Neural cell (in vitro differentiated cells): ENCODE measurements around the gene SNAI1. TPM values are rescaled to one million over a fixed set of nuclear protein-coding genes. Genes with fewer than 3 reads are reported as not detected.

Source experiments
- H2AFZ ChIP-seq: fragments of 200-600, 300-800 bp; sonication (generic), shearing (Covaris generic); 2 replicates; pipeline ENCODE4 v1.6.0; 2014; ENCODE audit warnings: low read depth, mild to moderate bottlenecking, antibody characterized with exemption, low read length, moderate library complexity
- H3F3A ChIP-seq: fragments of 200-600 bp; shearing (Covaris generic); 2 replicates; pipeline ENCODE4 v1.6.1; 2016; ENCODE audit warnings: mild to moderate bottlenecking, moderate library complexity, mixed read lengths, antibody characterized with exemption, low read length; ENCODE audit not compliant: insufficient read depth, poor library complexity, severe bottlenecking
- H3K27ac ChIP-seq: fragments of 200-600, 300-800 bp; sonication (generic), shearing (Covaris generic); 2 replicates; pipeline ENCODE4 v1.5.1; 2014; ENCODE audit warnings: mild to moderate bottlenecking, low read length, moderate library complexity
- H3K27me3 ChIP-seq: fragments of 300-800, 200-600 bp; sonication (generic), shearing (Covaris generic); 2 replicates; pipeline ENCODE4 v1.6.0; 2014; ENCODE audit warnings: mild to moderate bottlenecking, low read depth, low read length, moderate library complexity; ENCODE audit not compliant: insufficient read depth
- H3K36me3 ChIP-seq: fragments of 300-800, 200-600 bp; sonication (generic), shearing (Covaris generic); 2 replicates; pipeline ENCODE4 v1.5.1; 2014; ENCODE audit warnings: mild to moderate bottlenecking, antibody characterized with exemption, low read length, moderate library complexity; ENCODE audit not compliant: insufficient read depth
- H3K4me2 ChIP-seq: fragments of 300-800, 200-600 bp; sonication (generic), shearing (Covaris generic); 2 replicates; pipeline ENCODE4 v1.6.0; 2014; ENCODE audit warnings: mild to moderate bottlenecking, low read length
- H3K4me3 ChIP-seq: fragments of 300-800, 200-600 bp; sonication (generic), shearing (Covaris generic); 2 replicates; pipeline ENCODE4 v1.5.1; 2014; ENCODE audit warnings: mild to moderate bottlenecking, low read length, moderate library complexity
- H3K79me2 ChIP-seq: fragments of 200-600 bp; shearing (Covaris generic); replicated peaks from 2 replicates; pipeline ENCODE4 v1.6.0; 2014; ENCODE audit warnings: mild to moderate bottlenecking, low read length, moderate library complexity; ENCODE audit not compliant: insufficient read depth
- H3K9ac ChIP-seq: fragments of 300-800, 200-600 bp; sonication (generic), shearing (Covaris generic); 2 replicates; pipeline ENCODE4 v1.6.1; 2016; ENCODE audit warnings: mild to moderate bottlenecking, low read length, mixed read lengths
- H3K9me2 ChIP-seq: fragments of 200-600 bp; shearing (Covaris generic); 2 replicates; pipeline ENCODE4 v1.6.1; 2016; ENCODE audit warnings: mild to moderate bottlenecking, low read length, mixed read lengths; ENCODE audit not compliant: insufficient read depth
- H3K9me3 ChIP-seq: fragments of 200-600, 300-800 bp; sonication (generic), shearing (Covaris generic); 2 replicates; pipeline ENCODE4 v1.6.1; 2016; ENCODE audit warnings: mild to moderate bottlenecking, mixed run types, low read length, moderate library complexity, mixed read lengths
- H4K20me1 ChIP-seq: fragments of 200-600 bp; shearing (Covaris generic); 2 replicates; pipeline ENCODE4 v1.6.1; 2016; ENCODE audit warnings: mild to moderate bottlenecking, mixed run types; ENCODE audit not compliant: insufficient read depth
- CTCF ChIP-seq: fragments of 450-650 bp; IDR thresholded peaks from 2 replicates; pipeline ENCODE4 v1.5.1; 2014; ENCODE audit warnings: antibody characterized with exemption, mild to moderate bottlenecking, moderate library complexity; ENCODE audit not compliant: poor library complexity, severe bottlenecking
- MXI1 ChIP-seq: fragments of 450-650 bp; conservative IDR thresholded peaks from 2 replicates; pipeline ENCODE4 v1.6.1; 2014; ENCODE audit warnings: antibody characterized with exemption, mild to moderate bottlenecking; ENCODE audit not compliant: poor library complexity, severe bottlenecking
- POLR2AphosphoS5 ChIP-seq: IDR thresholded peaks from 2 replicates; pipeline ENCODE4 v1.6.1; 2012
- RAD21 ChIP-seq: fragments of 450-650 bp; conservative IDR thresholded peaks from 2 replicates; pipeline ENCODE4 v1.6.1; 2014; ENCODE audit warnings: antibody characterized with exemption, mild to moderate bottlenecking, moderate library complexity
- REST ChIP-seq: IDR thresholded peaks from 2 replicates; pipeline ENCODE4 v1.6.1; 2012; ENCODE audit warnings: borderline replicate concordance
- SMC3 ChIP-seq: fragments of 450-650 bp; conservative IDR thresholded peaks from 2 replicates; pipeline ENCODE4 v1.6.1; 2014; ENCODE audit warnings: antibody characterized with exemption, mild to moderate bottlenecking, moderate library complexity; ENCODE audit not compliant: poor library complexity
- TAF1 ChIP-seq: IDR thresholded peaks from 2 replicates; pipeline ENCODE4 v1.6.1; 2012; ENCODE audit warnings: low read depth
- polyA plus RNA-seq: library from polyadenylated mRNA; depleted of rRNA; stranded (reverse); fragments of >200 nt; gene quantifications from 2 replicates; pipeline ENCODE4 v1.2.3, GENCODE V29; 2014

The SNAI1 gene
- polyA plus RNA-seq, 1 donor from 2014 or later = 0.31 TPM

GRCh38 chr20:50014570-50015562, 32.1 kb downstream of the SNAI1 start:
- H3K9me2 ChIP-seq = no peaks in the 10 kb centered on the region
- no peaks in the 10 kb centered on the region for H4K20me1 ChIP-seq
- H3F3A ChIP-seq = no peaks in the 10 kb centered on the region
- H3K4me3 ChIP-seq = no peak overlapping the region
- no peaks in the 10 kb centered on the region for H3K36me3 ChIP-seq
- H3K9ac ChIP-seq = no peak overlapping the region
- TF ChIP-seq SMC3 = no peak
- TF ChIP-seq REST = no peak
- no peak for TF ChIP-seq TAF1
- H3K4me2 ChIP-seq = no peak overlapping the region
- peaks cover 10% of the 10 kb centered on the region for H3K27me3 ChIP-seq
- H2AFZ ChIP-seq = no peak overlapping the region
- H3K79me2 ChIP-seq = no peaks in the 10 kb centered on the region
- no peak overlapping the region for H3K27ac ChIP-seq
- no peaks in the 10 kb centered on the region for H3K9me3 ChIP-seq

GRCh38 chr20:50015636-50015992, 32.8 kb downstream of the SNAI1 start:
- H3K9ac ChIP-seq = no peak overlapping the region
- H4K20me1 ChIP-seq = no peaks in the 10 kb centered on the region
- no peak overlapping the region for H3K4me3 ChIP-seq
- no peak overlapping the region for H3K27ac ChIP-seq
- no peaks in the 10 kb centered on the region for H3K79me2 ChIP-seq
- H2AFZ ChIP-seq = no peak overlapping the region
- H3K36me3 ChIP-seq = no peaks in the 10 kb centered on the region
- H3K9me2 ChIP-seq = no peaks in the 10 kb centered on the region
- H3K9me3 ChIP-seq = no peaks in the 10 kb centered on the region
- no peak overlapping the region for H3K4me2 ChIP-seq
- no peaks in the 10 kb centered on the region for H3F3A ChIP-seq
- peaks cover 4% of the 10 kb centered on the region for H3K27me3 ChIP-seq
- TF ChIP-seq POLR2AphosphoS5 (no peak), TAF1 (no peak), SMC3 (no peak), CTCF (no peak), MXI1 (no peak), RAD21 (no peak)
